Muscle of leg (tissue), 11 donors: Measurements from ENCODE around the gene DGCR6L. TPM values are rescaled to one million over a fixed set of nuclear protein-coding genes. Genes with fewer than 3 reads are reported as not detected.
A peak's percentile ranks its signal among the peaks of the same experiment; 100 is the strongest.

Experiments used
- DNase-seq: peaks from one replicate; pipeline ENCODE4 v3.0.0; 2013
- H3K27ac ChIP-seq: one replicate; pipeline ENCODE4 v1.5.1; 2013; ENCODE audit warnings: mild to moderate bottlenecking, low read length, control low read depth
- H3K27me3 ChIP-seq: one replicate; pipeline ENCODE4 v1.6.1; 2013; ENCODE audit warnings: low read length; ENCODE audit not compliant: control insufficient read depth, insufficient read depth
- H3K36me3 ChIP-seq: one replicate; pipeline ENCODE4 v1.6.1; 2013; ENCODE audit warnings: low read length; ENCODE audit not compliant: control insufficient read depth, insufficient read depth
- H3K4me1 ChIP-seq: one replicate; pipeline ENCODE4 v1.6.1; 2013; ENCODE audit warnings: low read length; ENCODE audit not compliant: control insufficient read depth, insufficient read depth
- H3K4me3 ChIP-seq: one replicate; pipeline ENCODE4 v1.5.1; 2013; ENCODE audit warnings: low read length, control low read depth
- H3K9me3 ChIP-seq: replicated peaks from 2 replicates; pipeline ENCODE4 v1.6.1; 2013; ENCODE audit warnings: low read depth, low read length; ENCODE audit not compliant: control insufficient read depth
- WGBS: methylation state at CpG from one replicate; pipeline ENCODE4 v1.1.5; 2013; ENCODE audit warnings: missing lambda C conversion rate; ENCODE audit not compliant: insufficient coverage; 5-methylcytosine and 5-hydroxymethylcytosine counted together
- polyA plus RNA-seq, 8 donors: library from polyadenylated mRNA; unstranded; fragments of 120-200 nt; gene quantifications; one replicate each; pipeline versions ENCODE4 v1.2.1 to v1.2.3, GENCODE V29; 2013; ENCODE audit warnings: inconsistent platforms in 1 of 8, low replicate concordance in 1 of 8; ENCODE audit not compliant: insufficient read length in 8 of 8, insufficient read depth in 1 of 8
- total RNA-seq: library from RNA; stranded (reverse); fragments of 120-200 nt; gene quantifications from one replicate; pipeline ENCODE4 v1.2.4, GENCODE V29; 2013

The DGCR6L gene
- total and polyA plus RNA-seq, 9 donors: 60.9 to 152 (median 72.1) TPM

DNA sequence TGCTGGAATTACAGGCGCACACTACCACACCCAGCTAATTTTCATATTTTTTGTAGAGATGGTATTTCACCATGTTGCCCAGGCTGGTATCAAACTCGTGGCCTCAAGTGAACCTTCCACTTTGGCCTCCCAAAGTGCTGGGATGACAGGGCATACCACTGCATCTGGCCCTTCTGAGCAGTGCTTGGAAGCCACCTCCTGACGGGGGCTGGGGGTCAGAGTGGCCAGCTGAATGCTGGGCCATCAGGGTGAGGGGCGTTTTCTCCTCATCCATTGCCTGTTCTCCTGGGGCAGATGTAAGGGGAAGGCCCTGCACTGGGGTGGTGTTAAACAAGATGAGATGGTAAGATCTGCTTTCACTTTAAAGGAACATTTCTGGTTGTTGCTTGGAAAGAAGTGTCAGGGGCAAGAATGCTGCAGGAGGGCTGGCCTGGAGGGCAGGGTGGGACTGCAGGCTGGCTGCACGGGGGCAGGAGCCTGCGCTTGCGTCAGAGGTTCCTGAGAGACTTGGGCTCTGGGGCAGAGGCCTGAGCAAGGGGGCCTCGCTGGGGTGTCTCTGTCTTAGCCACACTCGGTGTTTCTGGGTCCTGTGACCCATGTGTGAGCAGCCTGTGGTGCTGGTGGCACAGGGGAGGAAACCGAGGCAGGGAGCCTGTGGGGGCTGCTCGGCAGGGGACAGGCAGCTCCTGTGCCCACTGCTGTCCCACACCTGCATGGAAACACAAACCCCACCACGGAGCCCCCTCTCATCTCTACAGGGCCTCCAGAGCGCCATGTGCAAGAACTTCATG, 17.2 kb downstream of the DGCR6L start:
- WGBS: 70% methylated on average over 5 of the region's 13 CpGs

DNA sequence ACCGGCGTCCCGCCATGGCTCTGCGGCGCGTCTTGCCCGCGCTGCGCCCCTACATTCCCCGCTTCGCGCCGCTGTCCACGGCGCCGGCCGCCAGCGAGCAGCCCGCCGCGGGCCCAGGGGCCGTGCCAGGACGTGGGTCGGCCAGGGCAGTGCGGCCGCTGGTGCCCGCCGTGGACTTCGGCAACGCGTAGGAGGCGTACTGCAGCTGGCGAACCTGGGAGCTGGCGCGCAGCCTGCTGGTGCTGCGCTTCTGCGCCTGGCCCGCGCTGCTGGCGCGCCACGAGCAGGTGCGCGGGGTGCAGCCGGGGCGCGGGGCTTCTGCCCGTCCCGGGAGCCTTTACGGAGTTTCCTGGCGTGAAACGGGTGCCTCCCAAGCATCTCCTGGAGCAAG, 20.1 kb downstream of the DGCR6L start:
- under 1% methylated on average over 51 of the region's 52 CpGs for WGBS
- DNase-seq: peak; percentile 27
- Histone ChIP-seq H3K9me3 (no peaks in the 10 kb centered on the region), H3K4me3 (no peak overlapping the region), H3K4me1 (peaks cover 10% of the 10 kb centered on the region), H3K27me3 (peaks cover 52% of the 10 kb centered on the region), H3K27ac (no peak overlapping the region), H3K36me3 (no peaks in the 10 kb centered on the region)

More for the DNA sequence above, 17.2 kb downstream of the DGCR6L start:
- no peaks in the 10 kb centered on the region for H3K9me3 ChIP-seq
- no peak for DNase-seq
- peaks cover 26% of the 10 kb centered on the region for H3K4me1 ChIP-seq
- peaks cover 41% of the 10 kb centered on the region for H3K27me3 ChIP-seq
- no peak overlapping the region for H3K27ac ChIP-seq
- H3K36me3 ChIP-seq: no peaks in the 10 kb centered on the region
- no peak overlapping the region for H3K4me3 ChIP-seq

DNA sequence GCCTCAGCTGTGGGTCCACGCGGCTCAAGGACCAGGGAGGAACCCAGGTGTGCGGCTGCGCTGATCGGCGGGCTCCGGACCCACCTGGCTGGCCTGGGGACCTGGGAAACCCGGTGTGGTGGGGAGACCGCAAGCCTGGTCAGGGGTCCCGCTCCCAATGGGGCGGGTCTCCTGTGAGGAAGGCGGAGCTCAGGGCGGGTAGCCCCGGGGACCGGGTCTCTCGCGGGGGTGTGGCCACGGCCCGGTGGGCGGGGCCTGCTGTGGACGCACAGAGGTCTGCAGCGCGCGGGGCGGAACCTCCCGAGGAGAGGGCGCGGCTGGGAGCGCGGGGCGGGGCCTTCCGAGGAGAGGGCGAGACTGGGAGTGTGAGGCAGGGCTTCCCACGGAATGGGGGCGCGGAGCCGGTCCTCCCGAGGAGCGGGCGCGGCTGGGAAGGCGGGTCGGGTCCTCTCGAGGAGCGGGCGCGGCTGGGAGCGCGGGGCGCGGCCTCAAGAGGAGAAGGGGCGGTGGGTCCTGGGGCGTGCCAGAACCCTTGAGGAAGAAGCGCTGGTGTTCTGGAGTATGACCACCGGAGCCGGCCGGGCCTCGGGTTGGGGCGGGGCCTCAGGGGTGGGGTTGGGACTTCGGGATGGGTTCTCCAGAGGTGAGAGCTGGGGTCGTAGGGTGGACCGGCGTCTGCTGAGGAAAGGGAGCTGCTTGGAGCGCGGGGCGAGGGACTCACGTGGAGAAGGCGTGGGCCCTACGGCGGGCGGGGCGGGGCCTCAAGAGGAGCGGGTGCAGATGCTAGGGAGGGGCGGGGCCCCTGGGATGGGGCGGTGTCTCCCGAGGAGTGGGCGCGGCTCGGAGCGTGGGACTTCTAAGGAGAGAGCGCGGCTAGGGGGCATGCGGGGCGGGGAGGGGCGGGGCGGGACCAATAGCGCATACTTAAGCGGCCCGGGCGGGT, 20.8 kb downstream of the DGCR6L start:
- Histone ChIP-seq H3K36me3 (no peaks in the 10 kb centered on the region), H3K4me3 (peak overlapping the region; percentile 28), H3K27ac (no peak overlapping the region), H3K9me3 (no peaks in the 10 kb centered on the region), H3K27me3 (peaks cover 52% of the 10 kb centered on the region), H3K4me1 (peaks cover 10% of the 10 kb centered on the region)
- peak; percentile 73 for DNase-seq
- 1% methylated on average over 87 of the region's 90 CpGs for WGBS

DNA sequence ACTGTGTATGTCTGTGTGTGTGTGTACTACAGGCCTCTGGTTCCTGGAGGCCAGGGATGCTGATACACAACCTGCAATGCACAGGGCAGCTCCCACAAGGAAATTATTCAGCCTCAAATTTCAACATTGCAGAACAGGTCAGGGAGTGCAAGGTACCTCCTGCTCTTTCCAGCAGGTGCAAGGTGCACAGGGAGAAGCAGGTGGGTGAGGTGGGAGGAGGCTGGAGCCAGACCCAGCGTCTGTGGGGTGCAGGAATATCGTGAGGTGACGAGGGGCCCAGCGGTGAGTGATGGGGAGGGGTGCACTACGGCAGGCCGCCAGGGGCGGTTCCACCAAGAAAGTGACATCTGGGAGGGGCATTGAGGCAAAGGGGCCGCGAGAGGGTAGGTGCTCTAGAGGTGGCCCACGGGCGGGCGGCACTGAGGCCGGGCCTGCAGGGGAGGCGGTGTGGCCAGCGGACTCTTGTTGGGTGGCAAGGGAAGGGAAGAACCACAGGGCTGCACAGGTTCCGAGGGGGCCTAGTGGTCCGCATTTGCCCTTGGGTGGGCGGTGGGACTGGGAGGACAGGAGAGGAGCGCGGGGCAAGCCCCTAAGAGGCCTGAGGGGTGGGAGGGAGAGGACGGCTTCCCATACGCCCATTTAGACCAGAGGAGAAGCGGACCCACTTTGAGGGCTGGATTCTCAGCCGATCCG, 21.6 kb downstream of the DGCR6L start:
- no peak overlapping the region for H3K4me3 ChIP-seq
- H3K27me3 ChIP-seq: peaks cover 52% of the 10 kb centered on the region
- no peaks in the 10 kb centered on the region for H3K9me3 ChIP-seq
- H3K4me1 ChIP-seq: peaks cover 10% of the 10 kb centered on the region
- no peak overlapping the region for H3K27ac ChIP-seq
- 20% methylated on average over 23 of the region's 25 CpGs for WGBS
- no peak for DNase-seq
- no peaks in the 10 kb centered on the region for H3K36me3 ChIP-seq

DNA sequence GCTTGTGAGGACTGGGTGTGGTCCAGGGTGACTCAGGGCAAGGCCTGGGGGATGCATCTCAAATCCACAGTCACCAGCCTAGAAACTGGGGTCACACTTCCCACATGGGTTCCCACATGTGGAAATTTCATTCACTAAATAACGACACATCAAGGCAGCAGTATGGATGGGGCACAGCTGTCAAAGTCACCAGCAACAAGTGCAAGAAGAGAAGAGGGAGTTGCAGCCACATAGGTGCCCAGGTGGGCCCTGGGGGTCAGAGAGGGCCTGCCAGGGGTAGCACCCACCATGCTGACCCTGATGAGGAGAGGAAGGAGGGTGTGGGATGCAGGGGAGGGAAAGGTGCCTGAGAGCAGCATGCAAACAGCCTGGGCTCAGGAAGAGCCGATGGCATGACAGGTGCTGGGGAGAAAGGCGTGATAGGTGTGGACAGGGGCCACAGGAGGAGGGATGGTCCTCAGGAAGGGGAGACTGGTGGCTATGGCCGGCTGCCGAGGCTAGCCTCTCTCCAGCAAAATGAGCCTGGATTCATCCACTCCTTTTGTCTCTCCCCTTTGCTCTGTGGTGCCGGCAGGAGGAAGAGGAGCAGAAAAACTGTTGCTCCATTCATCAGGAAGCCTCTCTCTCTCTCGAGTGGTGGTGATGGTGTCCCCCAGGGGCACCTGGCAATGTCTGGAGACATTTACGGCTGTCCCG, 22.3 kb downstream of the DGCR6L start:
- H3K27me3 ChIP-seq: peaks cover 57% of the 10 kb centered on the region
- H3K4me3 ChIP-seq: no peak overlapping the region
- H3K36me3 ChIP-seq: no peaks in the 10 kb centered on the region
- H3K9me3 ChIP-seq: no peaks in the 10 kb centered on the region
- WGBS: 88% methylated on average over 2 of the region's 9 CpGs
- no peak for DNase-seq
- peaks cover 10% of the 10 kb centered on the region for H3K4me1 ChIP-seq
- H3K27ac ChIP-seq: no peak overlapping the region

DNA sequence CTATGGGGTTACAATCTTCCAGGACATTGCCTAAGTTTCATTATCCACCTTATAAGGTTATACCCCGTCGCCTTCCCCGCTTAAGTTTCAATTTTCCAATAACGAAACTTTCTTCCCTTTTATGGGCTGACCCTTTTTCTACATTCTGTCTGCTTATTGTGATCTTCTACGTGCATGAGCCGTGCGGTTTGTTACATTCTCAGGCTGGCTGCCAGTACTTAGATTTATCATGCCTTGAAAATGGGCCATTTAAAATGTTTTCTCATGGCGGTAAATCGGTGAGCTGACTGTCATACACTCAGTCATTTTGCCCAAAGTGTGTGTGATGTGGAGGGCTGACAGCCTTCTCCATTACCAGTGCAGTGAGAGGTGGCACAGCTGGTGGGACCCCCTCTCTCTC, 23.3 kb downstream of the DGCR6L start:
- WGBS: 85% methylated on average over 4 of the region's 9 CpGs

DNA sequence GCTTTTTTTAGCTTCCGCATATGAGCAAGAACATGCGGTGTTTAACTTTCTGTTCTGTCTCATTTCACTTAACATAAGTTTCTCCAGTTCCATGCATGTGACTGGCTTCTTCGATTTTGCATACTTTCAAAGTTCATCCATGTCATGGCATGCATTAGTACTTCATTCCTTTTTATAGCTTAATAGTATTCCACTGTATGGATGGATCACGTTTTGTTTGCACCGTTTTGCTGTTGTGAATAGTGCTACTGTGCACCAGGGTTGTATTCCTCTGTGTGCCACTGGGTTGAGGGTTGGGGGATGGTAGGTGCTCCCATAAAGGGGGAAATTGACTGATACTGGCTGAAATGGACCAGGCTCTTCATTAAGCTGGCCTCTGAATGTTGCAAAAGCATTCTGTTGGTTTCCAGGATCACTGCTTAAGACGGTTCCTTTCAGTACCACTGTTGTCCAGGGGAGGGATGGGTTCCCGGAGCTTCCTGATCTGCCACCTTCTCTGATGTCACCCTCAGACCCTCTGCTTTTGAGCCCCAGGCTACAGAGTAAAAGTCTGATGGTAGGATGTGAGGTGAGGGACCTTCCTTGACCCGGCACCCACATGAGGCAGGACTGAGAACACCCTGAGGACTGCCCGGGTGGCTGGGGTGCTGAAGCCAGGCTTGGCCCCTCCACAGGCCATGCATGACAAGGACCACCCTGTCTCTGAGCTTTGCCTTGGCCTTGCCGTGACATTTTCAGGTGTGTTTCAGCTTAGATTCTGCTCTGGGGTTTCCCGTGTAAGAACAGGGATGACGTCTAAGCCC, 24.4 kb downstream of the DGCR6L start:
- peaks cover 10% of the 10 kb centered on the region for H3K4me1 ChIP-seq
- DNase-seq: no peak
- no peak overlapping the region for H3K27ac ChIP-seq
- 54% methylated on average over 8 of the region's 12 CpGs for WGBS
- no peak overlapping the region for H3K4me3 ChIP-seq
- no peaks in the 10 kb centered on the region for H3K36me3 ChIP-seq
- peaks cover 47% of the 10 kb centered on the region for H3K27me3 ChIP-seq
- no peaks in the 10 kb centered on the region for H3K9me3 ChIP-seq

More for the DNA sequence above, 23.3 kb downstream of the DGCR6L start:
- no peaks in the 10 kb centered on the region for H3K36me3 ChIP-seq
- no peak overlapping the region for H3K4me3 ChIP-seq
- H3K4me1 ChIP-seq: peaks cover 10% of the 10 kb centered on the region
- H3K27me3 ChIP-seq: peaks cover 51% of the 10 kb centered on the region
- H3K9me3 ChIP-seq: no peaks in the 10 kb centered on the region
- no peak for DNase-seq
- no peak overlapping the region for H3K27ac ChIP-seq

DNA sequence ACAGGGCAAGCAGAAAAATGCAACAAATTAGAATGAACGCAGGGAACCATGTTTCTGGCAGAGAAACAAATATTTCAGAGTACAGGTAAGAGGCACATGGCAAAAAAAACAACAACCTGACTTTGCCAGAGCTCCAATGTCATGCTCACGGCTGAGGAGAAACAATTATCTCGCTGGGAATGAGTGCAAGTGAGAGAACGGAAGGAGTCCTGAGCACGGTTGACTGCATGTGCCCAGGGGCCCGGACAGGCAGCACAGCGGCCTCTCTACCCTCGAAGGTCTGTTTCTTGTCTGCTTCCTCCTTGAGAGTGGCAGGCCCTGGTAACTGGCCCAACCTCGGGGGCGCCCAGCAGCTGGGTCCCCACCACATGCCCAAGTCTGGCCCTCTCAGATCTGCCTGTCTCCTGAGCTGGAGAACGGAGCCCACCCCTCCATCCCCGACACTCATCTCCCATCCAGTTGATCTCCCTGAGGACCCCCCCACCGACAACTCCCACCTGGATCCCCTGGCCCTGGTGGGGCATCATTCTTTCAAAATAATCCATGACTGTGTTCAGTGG, 27.1 kb downstream of the DGCR6L start:
- DNase-seq: no peak
- Histone ChIP-seq H3K27me3 (peaks cover 26% of the 10 kb centered on the region), H3K27ac (no peak overlapping the region), H3K4me3 (no peak overlapping the region), H3K4me1 (no peaks in the 10 kb centered on the region), H3K9me3 (no peaks in the 10 kb centered on the region), H3K36me3 (no peaks in the 10 kb centered on the region)
- 59% methylated on average over 11 of the region's 13 CpGs for WGBS

DNA sequence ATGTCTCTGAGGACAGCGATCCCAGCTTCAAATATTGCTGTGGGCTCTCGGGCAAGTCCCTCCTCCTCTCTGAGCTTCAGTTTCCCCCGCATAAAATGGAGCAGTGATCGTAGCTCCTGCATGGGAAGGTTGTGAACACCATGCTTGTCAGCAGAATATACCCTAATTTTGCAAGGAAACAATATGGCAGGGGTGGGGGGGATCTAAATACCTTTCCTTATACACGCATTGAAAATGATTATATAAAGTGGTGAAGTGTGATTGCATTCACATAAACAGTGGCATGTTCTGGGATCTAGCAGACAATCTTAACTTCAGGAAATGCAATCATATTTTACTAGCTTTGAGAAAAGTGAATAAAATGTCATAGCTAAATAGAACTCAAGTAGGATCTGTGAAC, 27.8 kb downstream of the DGCR6L start:
- whole genome bisulfite sequencing: no CpG with 5 or more reads among the region's 5 CpGs
- no peak for DNase-seq

More for the DNA sequence above, 27.8 kb downstream of the DGCR6L start:
- H3K9me3 ChIP-seq: no peaks in the 10 kb centered on the region
- H3K4me3 ChIP-seq: no peak overlapping the region
- H3K36me3 ChIP-seq: no peaks in the 10 kb centered on the region
- peaks cover 20% of the 10 kb centered on the region for H3K27me3 ChIP-seq
- H3K4me1 ChIP-seq: no peaks in the 10 kb centered on the region
- H3K27ac ChIP-seq: no peak overlapping the region
